HG03066 (cell line): ENCODE results near the gene FAM240B.

ENCODE experiments used
- ATAC-seq: cut with Tn5 transposase; IDR thresholded peaks from one replicate; pipeline ENCODE4 v1.9.1; 2021; ENCODE audit warnings: low read depth; ENCODE audit not compliant: unreplicated experiment

FAM240B gene

GRCh38 chr9:38705917-38706316 lies 14.0 kb downstream of the FAM240B start:
- ATAC-seq, result no peak

GRCh38 chr9:38700695-38701094 lies 19.2 kb downstream of the FAM240B start:
- ATAC-seq, result no peak

- ATAC-seq, result no peak
Observed at GRCh38 chr9:38699337-38699736, 20.6 kb downstream of the FAM240B start.

DNA sequence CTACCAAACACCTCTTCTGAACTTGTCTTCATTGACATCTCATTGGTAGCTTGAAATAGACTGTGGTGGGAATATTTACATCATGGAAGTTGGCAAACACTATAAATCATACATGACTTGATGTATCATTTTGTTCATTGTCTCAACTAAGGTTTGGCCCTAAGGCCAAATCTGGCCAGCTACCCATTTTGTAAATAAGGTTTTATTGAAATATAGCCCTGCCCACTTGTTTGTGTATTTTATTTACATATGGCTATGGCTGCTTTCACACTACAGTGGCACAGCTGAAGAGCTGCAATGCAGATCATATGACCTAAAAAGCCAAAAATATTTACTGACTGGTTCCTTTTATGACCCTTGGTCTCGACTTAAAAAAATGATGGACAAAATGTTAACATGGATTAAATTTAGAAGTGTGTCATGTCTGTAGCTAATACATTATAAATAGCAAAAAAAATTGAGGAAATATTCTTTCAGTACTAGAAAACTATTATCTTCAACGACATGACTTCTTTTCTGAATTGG lies 22.1 kb downstream of the FAM240B start:
- ATAC-seq, result no peak

DNA sequence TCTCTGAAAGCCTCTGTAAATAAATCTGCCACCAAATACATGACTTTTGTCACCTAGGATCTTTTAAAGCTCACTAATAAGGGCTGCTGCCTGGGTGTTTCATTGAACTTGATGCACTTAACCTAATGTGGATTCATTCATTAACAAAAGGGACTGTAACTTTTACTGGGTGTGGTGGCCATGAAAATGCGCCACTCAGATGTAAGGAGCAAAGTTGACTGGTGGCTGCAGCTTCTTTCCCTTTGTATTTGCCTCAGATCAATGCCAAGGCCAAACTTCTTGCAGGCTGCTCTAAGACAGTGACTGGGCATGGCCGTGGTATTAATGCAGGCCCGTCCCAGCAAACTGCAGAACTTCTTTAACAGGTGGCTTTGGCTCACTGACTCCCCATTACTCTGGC lies 22.9 kb downstream of the FAM240B start:
- ATAC-seq, result no peak

- no peak for ATAC-seq
Observed at GRCh38 chr9:38694676-38695075, 25.3 kb downstream of the FAM240B start.

DNA sequence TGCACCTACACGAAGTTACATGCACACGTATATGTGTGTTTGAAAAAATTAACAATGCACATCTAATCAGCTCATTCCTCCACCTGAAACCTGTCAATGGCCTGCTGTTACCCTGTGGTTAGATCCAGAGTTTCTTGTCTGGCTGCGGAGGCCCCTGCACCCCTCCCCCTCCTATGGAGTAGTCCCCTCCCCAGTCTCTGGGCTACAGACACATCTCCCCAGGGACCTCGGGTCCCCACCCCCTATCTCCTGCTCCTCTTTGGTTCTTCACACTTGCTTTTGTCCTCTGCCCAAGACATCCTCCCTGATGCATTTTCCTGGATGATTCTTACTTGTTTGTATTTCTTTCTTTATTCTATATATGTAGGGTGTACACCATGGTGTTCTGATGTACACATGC lies 27.2 kb downstream of the FAM240B start:
- no peak for ATAC-seq

GRCh38 chr9:38690574-38690973 lies 29.4 kb downstream of the FAM240B start:
- no peak for ATAC-seq

- ATAC-seq, result no peak
Observed at GRCh38 chr9:38689678-38690077, 30.3 kb downstream of the FAM240B start.

- no peak for ATAC-seq
Observed at GRCh38 chr9:38687992-38688391, 31.9 kb downstream of the FAM240B start.

- no peak for ATAC-seq
Observed at GRCh38 chr9:38687389-38687842, 32.5 kb downstream of the FAM240B start.

DNA sequence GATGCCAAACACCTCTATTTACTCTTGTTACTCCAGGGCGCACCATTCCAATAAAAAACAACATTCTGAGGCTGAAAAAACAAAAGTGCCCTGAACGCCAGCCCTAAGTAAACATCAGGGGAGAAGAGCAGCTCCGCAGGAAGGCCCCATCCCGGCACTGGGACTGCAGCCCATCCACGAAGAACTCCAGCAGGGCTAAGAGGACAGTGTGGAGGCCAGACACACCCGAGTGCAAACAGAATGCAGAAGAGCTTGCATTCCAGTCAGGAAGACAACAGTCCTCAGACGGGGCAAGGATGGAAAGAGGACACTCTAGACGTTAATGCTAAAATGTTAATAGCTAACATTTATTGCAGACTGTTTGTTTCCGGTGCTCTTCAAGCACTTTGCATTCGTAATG lies 33.0 kb downstream of the FAM240B start:
- ATAC-seq, result no peak

- ATAC-seq, result no peak
Observed at GRCh38 chr9:38685535-38685934, 34.4 kb downstream of the FAM240B start.

GRCh38 chr9:38683336-38683735 lies 36.6 kb downstream of the FAM240B start:
- ATAC-seq, result no peak

DNA sequence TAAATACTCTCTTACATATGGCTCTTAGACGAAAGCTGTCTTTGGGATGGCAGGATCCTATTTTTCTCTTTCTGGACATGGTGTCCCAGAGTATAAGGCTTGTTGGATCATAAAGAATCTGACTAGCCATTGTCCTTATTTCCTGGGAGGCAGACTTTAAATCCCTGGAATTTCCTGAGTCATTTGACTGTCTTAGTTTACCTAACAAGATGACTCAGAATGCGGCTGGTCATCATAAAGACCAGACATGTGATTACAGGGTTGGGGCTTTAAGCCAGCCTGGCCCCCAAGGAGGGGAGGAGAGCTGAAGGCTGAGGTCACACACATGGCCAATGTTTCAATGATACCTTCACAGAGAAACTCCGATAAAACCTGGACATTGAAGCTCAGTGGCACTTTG lies 37.2 kb downstream of the FAM240B start:
- ATAC-seq, result no peak

DNA sequence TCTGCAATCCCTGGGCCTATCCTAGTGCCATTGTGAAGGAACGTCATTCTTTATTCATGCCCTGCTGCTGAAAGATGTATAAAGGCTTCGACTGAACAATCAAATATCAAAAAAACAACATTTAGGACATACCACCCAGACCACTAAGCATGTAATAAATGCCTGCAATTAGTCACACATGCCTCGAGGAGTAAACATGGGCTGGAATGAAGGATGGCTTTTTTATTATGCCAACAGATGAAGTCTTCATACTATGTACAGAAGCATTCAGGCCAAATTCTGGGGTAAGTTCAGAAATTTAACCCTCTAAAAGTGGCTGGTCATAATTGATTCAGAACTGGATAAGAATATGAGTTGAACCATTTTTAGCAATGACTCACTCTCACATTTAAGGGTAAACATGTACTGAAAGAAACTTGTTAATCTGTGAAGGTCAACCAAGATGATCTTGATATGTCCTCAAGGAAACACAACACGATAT lies 38.1 kb downstream of the FAM240B start:
- no peak for ATAC-seq

GRCh38 chr9:38680837-38681445 lies 39.0 kb downstream of the FAM240B start:
- ATAC-seq, result no peak

- ATAC-seq, result no peak
Observed at GRCh38 chr9:38677660-38678303, 42.2 kb downstream of the FAM240B start.

DNA sequence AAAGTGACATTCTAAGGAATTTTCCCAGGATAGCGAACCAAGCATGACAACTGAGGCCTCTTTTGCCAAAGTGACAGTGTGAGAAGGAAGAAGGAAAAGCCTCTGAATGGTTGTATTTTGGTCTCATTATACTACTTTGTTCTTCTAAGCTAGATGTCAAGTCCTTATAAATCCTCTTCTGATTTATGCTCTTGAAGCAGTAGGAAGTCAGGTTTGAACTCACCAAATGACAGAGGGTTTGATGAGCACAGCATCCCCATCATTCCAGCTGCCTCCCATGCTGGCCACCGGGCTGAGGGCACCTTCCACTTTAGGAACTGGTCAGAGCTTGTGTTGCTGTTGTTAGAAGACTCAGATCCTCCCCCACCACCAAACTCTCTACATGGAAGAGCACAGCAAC lies 44.1 kb downstream of the FAM240B start:
- ATAC-seq, result no peak

- no peak for ATAC-seq
Observed at GRCh38 chr9:38675211-38675610, 44.7 kb downstream of the FAM240B start.

GRCh38 chr9:38673399-38674193 lies 46.3 kb downstream of the FAM240B start:
- no peak for ATAC-seq
